ENCODE results near the gene MED28. TPM values are rescaled to one million over a fixed set of nuclear protein-coding genes. Genes with fewer than 3 reads are reported as not detected.

The MED28 gene
- total RNA-seq, 2 donors from 2014 or later, result 8.8 to 19.8 TPM

DNA sequence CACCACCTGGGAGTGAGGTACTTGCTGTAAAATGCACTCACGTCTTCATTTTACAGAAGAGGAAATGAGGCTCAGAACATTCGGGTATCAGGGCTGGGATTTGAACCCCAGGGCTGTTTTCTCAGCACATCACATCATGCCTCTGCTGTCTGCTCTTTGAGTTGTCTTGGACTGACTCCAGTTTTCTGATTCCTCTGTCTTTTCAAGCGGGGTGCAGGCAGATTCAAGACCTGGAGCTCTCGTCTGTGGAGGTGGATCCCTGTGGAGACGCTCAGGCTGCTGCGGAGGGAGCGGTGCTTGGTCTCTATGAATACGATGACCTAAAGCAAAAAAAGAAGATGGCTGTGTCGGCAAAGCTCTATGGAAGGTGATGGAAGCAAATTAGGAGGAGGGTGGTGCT, 31.2 kb upstream of the MED28 start:
- no peak for ATAC-seq
- WGBS, 2 donors, result 91 to 93% methylated on average over 9 of the region's 9 CpGs
- no peak for DNase-seq
- H3K9me3 ChIP-seq, result no peaks in the 10 kb centered on the region
- no peaks in the 10 kb centered on the region for H3K27me3 ChIP-seq
- intact Hi-C loops (cut with DNase I), result no loop called here
- peaks cover 9 to 29% of the 10 kb centered on the region in 2 donors for H3K36me3 ChIP-seq (replicated peaks in 1 of 2; ENCODE audit: insufficient read depth in 1 of 2, low read depth in 2 of 2)
- no peak overlapping the region for H3K27ac ChIP-seq
- H3K4me1 ChIP-seq, result peaks cover 11% of the 10 kb centered on the region
- TF ChIP-seq, protein P1, sequence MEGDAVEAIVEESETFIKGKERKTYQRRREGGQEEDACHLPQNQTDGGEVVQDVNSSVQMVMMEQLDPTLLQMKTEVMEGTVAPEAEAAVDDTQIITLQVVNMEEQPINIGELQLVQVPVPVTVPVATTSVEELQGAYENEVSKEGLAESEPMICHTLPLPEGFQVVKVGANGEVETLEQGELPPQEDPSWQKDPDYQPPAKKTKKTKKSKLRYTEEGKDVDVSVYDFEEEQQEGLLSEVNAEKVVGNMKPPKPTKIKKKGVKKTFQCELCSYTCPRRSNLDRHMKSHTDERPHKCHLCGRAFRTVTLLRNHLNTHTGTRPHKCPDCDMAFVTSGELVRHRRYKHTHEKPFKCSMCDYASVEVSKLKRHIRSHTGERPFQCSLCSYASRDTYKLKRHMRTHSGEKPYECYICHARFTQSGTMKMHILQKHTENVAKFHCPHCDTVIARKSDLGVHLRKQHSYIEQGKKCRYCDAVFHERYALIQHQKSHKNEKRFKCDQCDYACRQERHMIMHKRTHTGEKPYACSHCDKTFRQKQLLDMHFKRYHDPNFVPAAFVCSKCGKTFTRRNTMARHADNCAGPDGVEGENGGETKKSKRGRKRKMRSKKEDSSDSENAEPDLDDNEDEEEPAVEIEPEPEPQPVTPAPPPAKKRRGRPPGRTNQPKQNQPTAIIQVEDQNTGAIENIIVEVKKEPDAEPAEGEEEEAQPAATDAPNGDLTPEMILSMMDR (IDR thresholded peaks at IDR 0.05), result no peak
- TF ChIP-seq POLR2A (IDR thresholded peaks at IDR 0.05), result no peak
- no peak overlapping the region for H3K4me3 ChIP-seq

DNA sequence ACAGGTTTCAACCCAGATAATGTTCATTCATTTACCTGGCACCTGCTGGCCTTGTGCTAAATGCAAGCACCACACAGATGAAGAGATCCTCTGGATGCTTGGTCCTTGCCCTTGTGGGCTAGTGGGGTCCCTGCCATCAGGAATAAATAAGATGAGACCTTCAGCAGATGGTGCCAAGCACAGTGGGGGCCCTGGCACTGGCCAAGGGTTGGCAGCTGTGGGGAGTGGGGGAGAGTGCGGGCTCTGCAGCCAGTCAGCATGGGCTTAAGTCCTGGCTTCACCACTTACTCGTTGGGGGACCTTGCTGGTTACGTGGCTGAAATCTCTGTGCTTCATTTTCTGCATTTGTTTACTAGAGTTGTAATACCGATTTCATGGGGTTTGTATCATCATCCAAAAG, 30.5 kb upstream of the MED28 start:
- no peak for ATAC-seq
- H3K27ac ChIP-seq, result no peak overlapping the region
- no peak for DNase-seq
- H3K4me1 ChIP-seq, result peaks cover 4% of the 10 kb centered on the region
- TF ChIP-seq POLR2A (IDR thresholded peaks at IDR 0.05), result no peak
- TF ChIP-seq, protein P1 (IDR thresholded peaks at IDR 0.05), result no peak
- H3K9me3 ChIP-seq, result no peaks in the 10 kb centered on the region
- peaks cover 9 to 31% of the 10 kb centered on the region in 2 donors for H3K36me3 ChIP-seq (replicated peaks in 1 of 2; ENCODE audit: insufficient read depth in 1 of 2, low read depth in 2 of 2)
- no peaks in the 10 kb centered on the region for H3K27me3 ChIP-seq
- intact Hi-C loops (cut with DNase I), result no loop called here
- 88 to 96% methylated on average over 4 of the region's 4 CpGs for WGBS, 2 donors
- H3K4me3 ChIP-seq, result no peak overlapping the region

DNA sequence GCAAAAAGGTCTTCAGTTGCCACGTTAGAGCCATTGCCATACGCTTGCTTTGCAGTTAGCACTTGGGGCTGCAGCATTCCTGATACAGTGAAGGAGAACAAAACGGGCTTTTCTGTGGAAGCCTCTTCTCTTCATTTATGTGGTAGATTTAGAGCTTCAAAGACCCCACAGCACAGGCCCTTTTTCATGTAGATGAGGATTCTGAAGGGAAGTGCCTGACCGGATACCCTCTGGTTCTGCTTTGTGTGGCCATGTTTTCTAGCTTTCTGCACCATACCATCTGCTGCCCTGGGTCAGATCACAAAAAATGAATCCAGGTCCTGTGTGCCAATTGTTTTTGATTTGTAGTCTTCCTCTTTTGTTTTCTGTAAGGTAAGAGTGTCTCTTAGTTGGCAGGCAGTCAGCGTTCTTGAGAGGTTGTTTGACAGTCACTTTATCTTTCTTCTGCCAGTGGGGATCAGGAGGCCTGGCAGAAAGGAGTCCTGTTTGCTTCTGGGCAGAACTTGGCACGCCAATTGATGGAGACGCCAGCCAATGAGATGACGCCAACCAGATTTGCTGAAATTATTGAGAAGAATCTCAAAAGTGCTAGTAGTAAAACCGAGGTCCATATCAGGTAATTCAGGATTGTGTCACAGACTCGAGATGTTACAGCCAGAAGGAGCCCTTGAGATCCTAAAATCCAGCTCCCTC, 29.8 kb upstream of the MED28 start:
- intact Hi-C loops (cut with DNase I), result no loop called here
- Histone ChIP-seq H3K4me1 (no peaks in the 10 kb centered on the region), H3K9me3 (no peaks in the 10 kb centered on the region), H3K27me3 (no peaks in the 10 kb centered on the region), H3K27ac (no peak overlapping the region), H3K36me3 (replicated peaks in 1 of 2; ENCODE audit: insufficient read depth in 1 of 2, low read depth in 2 of 2) (peaks cover 12 to 31% of the 10 kb centered on the region in 2 donors), H3K4me3 (no peak overlapping the region)
- 78 to 87% methylated on average over 10 of the region's 10 CpGs for WGBS, 2 donors
- DNase-seq, result no peak
- no peak for TF ChIP-seq POLR2A (IDR thresholded peaks at IDR 0.05)
- TF ChIP-seq, protein P1 (IDR thresholded peaks at IDR 0.05), result no peak
- no peak for ATAC-seq

DNA sequence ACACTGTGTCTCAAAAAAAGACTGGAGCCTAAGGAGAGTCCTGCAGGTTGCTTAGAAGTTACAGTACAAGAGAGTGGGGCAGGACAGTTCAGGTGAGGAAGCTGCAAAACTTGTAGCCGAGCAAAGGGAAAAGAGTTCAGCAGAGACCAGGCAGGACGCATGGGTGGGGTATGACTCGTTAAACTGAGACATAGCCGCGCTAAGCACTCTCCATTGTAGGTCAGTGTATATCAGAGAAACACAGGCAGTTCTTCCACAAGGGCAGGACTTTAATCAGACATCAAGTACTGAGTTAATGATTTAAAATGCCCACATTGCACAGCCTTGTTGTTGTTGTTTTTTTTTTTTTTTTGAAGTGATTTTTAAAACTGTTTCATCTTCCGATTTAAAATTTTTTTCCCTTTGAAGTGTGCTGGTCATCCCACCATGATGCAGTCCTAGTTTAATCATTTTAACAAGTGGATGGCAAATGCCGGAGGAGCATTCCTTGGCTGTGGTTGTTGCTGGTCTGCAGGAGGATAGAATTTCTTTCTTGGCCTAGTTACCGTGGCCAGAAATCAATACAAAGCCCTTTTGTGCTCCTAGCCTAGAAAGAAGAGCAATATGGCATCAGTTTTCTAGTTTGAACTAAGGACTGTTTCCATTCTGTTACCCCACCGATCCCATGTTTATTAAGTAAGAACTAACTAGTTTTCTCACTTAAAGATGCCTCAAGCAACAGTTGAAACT, 27.2 kb upstream of the MED28 start:
- Histone ChIP-seq H3K4me3 (no peak overlapping the region), H3K36me3 (replicated peaks in 1 of 2; ENCODE audit: insufficient read depth in 1 of 2, low read depth in 2 of 2) (peaks cover 17 to 32% of the 10 kb centered on the region in 2 donors), H3K9me3 (no peaks in the 10 kb centered on the region), H3K27ac (no peak overlapping the region), H3K27me3 (no peaks in the 10 kb centered on the region), H3K4me1 (no peaks in the 10 kb centered on the region)
- ATAC-seq, result no peak
- no peak for TF ChIP-seq POLR2A (IDR thresholded peaks at IDR 0.05)
- TF ChIP-seq, protein P1 (IDR thresholded peaks at IDR 0.05), result no peak
- intact Hi-C loops (cut with DNase I), result no loop called here
- WGBS, 2 donors, result 64 to 65% methylated on average over 9 of the region's 9 CpGs
- no peak for DNase-seq

All from body of pancreas (tissue), 4 donors.